ENCODE results near the gene PBXIP1.

DNA sequence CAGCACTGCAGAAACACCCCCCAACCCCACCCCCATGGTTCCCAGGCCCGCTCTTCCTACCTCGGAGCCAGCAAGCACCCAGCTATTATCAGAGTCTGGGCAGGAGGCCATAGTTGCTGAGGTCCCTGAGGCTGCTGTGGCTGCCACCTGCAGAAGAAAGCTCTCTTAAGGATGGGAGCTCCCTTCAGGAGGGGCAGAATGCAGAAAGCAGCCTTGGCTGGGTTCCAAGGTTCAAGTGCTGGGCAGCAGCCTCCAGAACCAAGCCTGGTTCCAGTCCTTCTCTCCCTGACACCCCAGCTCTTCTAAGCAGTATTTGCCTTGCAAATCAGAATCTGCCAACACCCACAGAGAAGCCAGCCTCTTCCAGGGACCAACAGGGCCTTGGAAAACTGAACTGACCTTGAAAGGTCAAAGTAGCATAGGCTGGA is 2.3 kb downstream of the PBXIP1 start:
- TF ChIP-seq, protein P1, sequence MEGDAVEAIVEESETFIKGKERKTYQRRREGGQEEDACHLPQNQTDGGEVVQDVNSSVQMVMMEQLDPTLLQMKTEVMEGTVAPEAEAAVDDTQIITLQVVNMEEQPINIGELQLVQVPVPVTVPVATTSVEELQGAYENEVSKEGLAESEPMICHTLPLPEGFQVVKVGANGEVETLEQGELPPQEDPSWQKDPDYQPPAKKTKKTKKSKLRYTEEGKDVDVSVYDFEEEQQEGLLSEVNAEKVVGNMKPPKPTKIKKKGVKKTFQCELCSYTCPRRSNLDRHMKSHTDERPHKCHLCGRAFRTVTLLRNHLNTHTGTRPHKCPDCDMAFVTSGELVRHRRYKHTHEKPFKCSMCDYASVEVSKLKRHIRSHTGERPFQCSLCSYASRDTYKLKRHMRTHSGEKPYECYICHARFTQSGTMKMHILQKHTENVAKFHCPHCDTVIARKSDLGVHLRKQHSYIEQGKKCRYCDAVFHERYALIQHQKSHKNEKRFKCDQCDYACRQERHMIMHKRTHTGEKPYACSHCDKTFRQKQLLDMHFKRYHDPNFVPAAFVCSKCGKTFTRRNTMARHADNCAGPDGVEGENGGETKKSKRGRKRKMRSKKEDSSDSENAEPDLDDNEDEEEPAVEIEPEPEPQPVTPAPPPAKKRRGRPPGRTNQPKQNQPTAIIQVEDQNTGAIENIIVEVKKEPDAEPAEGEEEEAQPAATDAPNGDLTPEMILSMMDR (IDR thresholded peaks at IDR 0.05), result no peak
- no peak for TF ChIP-seq ZFX (IDR thresholded peaks at IDR 0.05; ENCODE audit: borderline replicate concordance)

Measured in 22Rv1 (cell line).